Measurements from ENCODE around the gene MAML3.

MAML3 gene

DNA sequence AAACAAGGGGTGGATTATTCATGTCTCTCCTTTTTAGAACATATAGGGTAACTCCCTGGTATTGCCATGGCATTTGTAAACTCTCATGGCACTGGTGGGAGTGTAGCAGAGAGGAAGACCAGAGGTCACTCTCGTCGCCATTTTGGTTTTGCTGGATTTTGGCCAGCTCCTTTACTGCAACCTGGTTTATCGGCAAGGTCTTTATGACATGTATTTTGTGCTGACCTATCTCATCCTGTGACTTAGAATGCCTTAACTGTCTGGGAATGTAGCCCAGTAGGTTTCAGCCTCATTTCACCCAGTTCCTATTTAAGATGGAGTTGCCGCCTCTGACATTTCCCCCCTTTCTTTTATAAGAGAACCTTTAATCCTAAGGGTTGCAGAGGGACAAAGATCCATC lies 442.5 kb downstream of the MAML3 start:
- TF ChIP-seq, protein P1, sequence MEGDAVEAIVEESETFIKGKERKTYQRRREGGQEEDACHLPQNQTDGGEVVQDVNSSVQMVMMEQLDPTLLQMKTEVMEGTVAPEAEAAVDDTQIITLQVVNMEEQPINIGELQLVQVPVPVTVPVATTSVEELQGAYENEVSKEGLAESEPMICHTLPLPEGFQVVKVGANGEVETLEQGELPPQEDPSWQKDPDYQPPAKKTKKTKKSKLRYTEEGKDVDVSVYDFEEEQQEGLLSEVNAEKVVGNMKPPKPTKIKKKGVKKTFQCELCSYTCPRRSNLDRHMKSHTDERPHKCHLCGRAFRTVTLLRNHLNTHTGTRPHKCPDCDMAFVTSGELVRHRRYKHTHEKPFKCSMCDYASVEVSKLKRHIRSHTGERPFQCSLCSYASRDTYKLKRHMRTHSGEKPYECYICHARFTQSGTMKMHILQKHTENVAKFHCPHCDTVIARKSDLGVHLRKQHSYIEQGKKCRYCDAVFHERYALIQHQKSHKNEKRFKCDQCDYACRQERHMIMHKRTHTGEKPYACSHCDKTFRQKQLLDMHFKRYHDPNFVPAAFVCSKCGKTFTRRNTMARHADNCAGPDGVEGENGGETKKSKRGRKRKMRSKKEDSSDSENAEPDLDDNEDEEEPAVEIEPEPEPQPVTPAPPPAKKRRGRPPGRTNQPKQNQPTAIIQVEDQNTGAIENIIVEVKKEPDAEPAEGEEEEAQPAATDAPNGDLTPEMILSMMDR (conservative IDR thresholded peaks at IDR 0.05): no peak
- no peak overlapping the region for H3K27ac ChIP-seq

DNA sequence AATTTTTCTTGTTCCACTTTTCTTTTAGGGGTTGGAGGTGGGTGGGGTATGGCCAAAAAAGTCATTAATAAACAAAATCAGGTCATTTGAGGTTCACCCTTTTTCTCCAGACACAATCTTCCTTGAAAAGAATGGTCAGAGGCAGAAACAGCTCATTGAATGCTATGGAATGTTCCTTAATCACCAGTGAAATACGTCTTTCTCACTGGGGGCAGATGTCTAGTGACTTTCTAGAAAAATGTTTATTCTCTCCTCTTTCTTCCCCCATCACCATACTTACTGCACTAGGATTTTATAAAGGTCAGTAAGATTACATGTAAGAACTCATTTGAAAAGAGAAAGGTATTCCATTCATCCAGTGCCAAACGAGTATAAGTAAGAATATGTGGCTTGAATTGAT lies 443.9 kb downstream of the MAML3 start:
- no peak overlapping the region for H3K27ac ChIP-seq
- TF ChIP-seq, protein P1 (conservative IDR thresholded peaks at IDR 0.05): no peak

DNA sequence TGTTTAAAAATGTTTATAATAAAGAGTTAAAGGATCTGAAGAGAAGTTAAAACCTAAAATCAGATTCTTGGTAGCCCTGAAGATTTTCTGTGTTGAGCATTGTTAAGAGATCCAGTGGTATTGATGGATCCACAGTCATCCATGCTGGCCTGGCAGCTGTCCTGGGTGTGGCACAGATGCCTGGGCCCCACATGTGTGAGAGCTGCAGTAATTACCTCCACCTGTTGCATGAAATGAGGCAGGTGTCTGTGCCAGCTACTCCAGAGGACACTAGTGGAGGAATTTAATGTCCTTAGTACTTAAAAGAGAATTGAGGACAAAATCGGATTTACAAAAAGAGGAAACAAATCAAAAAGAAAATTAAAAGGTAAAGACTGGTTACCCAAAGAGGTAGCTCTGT lies 444.3 kb downstream of the MAML3 start:
- H3K27ac ChIP-seq: no peak overlapping the region
- TF ChIP-seq, protein P1 (conservative IDR thresholded peaks at IDR 0.05): no peak

DNA sequence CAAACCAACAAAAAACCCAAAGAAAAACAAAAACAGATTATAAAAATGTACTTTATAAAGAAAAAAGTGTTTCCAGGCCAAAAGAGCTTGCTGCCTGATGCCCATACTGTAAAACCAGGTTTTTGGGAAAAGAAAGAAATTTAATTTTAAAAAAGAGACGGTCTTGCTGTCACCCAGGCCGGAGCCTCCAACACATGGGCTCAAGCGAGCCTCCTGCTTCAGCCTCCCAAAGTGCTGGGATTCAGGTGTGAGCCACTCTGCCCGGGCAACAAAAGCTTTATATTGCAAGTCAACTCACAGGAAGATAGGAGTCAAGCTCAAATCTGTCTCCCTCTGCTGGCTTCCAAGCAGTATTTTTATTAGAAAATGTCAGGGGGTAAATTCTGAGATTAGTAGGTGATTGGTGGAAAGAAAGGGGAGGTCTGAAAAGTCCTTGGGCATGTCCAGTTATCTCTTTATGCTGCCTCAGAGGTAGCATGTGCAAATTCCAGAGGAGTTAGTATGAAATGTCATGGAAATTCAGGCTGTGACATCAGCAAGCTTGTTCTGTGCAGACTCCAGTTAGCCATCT lies 449.0 kb downstream of the MAML3 start:
- TF ChIP-seq, protein P1 (conservative IDR thresholded peaks at IDR 0.05): peak; percentile 28
- no peak overlapping the region for H3K27ac ChIP-seq

DNA sequence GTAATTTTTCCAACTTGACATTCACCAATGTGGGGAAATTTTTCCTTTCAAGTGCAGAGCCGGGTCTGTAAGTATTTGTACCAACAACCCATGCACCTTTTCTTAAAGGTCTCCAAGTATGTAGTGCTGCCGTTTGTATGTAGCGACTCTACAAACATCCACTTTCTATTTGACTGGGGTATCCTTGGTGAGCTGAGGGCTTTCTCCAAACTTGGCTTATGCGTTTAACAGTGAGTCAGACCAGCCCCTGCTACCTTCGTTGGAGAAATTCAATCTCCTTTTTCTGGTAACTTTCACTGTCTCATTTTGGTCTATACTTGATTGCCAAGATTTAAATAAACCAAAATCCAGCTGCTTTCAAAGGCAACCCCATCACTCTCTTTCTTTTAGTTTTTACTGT lies 453.4 kb downstream of the MAML3 start:
- TF ChIP-seq, protein P1 (conservative IDR thresholded peaks at IDR 0.05): no peak
- no peak overlapping the region for H3K27ac ChIP-seq

DNA sequence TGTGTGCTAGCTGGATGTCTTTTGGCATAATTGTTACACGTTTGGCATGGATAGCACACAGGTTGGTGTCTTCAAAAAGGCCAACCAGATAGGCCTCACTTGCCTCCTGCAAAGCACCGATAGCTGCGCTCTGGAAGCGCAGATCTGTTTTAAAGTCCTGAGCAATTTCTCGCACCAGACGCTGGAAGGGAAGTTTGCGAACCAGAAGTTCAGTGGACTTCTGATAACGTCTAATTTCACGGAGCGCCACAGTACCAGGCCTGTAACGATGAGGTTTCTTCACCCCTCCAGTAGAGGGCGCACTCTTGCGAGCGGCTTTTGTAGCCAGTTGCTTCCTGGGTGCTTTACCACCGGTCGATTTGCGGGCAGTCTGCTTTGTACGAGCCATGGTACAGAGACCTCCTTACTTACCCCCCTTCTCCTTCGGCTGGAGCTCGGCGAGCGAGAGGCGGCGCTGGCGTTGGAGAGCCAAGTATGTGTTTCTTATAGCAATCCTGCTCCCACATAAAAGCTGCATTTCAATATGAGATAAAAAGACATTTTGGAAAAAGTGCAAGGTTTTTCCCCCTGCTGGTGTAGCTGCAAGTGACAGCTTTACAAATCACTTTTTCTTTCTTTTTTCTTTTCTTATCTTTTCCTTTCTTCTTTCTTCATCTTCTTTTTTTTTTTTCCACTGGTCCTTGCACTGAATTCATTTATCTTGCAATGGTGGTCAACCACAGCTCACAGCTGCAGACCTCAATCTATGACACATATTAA lies 455.6 kb downstream of the MAML3 start:
- peak overlapping the region; percentile 21; the same call in 1 of the 2 replicates for H3K27ac ChIP-seq
- TF ChIP-seq, protein P1 (conservative IDR thresholded peaks at IDR 0.05): peak; percentile 27

DNA sequence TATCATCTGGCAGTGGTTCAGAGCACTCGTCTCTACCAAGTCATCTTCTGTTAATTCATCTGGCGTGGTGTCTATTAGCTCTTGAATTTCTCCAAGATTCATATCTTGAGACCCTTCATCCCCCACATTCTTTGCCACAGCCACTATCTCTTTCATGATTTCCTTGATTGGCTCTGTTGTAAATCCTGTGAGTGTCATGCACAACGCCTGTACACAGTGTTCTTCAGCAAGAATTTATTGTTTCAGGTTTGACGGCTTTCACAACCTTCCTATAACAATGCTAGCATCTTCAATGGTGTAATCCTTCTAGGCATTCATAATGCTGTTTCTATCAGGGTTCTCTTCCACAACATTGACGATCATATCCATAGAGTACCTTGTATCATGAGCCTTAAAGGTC lies 457.5 kb downstream of the MAML3 start:
- peak overlapping the region; percentile 89 for H3K27ac ChIP-seq
- TF ChIP-seq, protein P1 (conservative IDR thresholded peaks at IDR 0.05): no peak

Data from VCaP (cell line).